SK-N-SH (cell line): ENCODE results near the gene PRELP. TPM values are rescaled to one million over a fixed set of nuclear protein-coding genes. Genes with fewer than 3 reads are reported as not detected.

Experiments
- CTCF ChIA-PET: fragments of 300-600, 350-600 bp; formaldehyde crosslinking; extraction: SDS; loops from one replicate; lab custom pipeline; 2021; lab: Yijun Ruan, JAX
- POLR2A ChIA-PET: fragments of 350-600 bp; sonication (Branson Sonifier 250); formaldehyde crosslinking; extraction: SDS; loops from one replicate; lab custom pipeline; 2020; ENCODE audit warnings: antibody characterized with exemption, inconsistent platforms; lab: Yijun Ruan, JAX
- DNase-seq: peaks from one replicate; pipeline ENCODE4 v3.0.0; 2012
- H2AFZ ChIP-seq: fragments of 200-600 bp; sonication (generic); 2 replicates; pipeline ENCODE4 v1.8.1; 2016; ENCODE audit warnings: antibody characterized with exemption, mild to moderate bottlenecking, low read depth
- H3F3A ChIP-seq: fragments of 200-600 bp; sonication (generic); replicated peaks from 2 replicates; pipeline ENCODE3; 2016; ENCODE audit warnings: antibody characterized with exemption, mild to moderate bottlenecking; ENCODE audit not compliant: insufficient read depth
- H3K27ac ChIP-seq, 2 experiments: fragments of 200-500 bp in 1 of 2; fragments of 200-600 bp in 1 of 2; sonication (Bioruptor generic) in 1 of 2; sonication (generic), shearing (Covaris generic) in 1 of 2; 2 replicates each; pipeline versions ENCODE4 v1.5.1 to v1.6.1; 2014 to 2016; ENCODE audit warnings: low read depth in 2 of 2, inconsistent platforms in 1 of 2, low read length in 1 of 2, mild to moderate bottlenecking in 1 of 2, mixed read lengths in 1 of 2
- H3K27me3 ChIP-seq: fragments of 200-600 bp; sonication (generic), shearing (Covaris generic); 2 replicates; pipeline ENCODE4 v1.6.1; 2016; ENCODE audit warnings: mixed run types; ENCODE audit not compliant: insufficient read depth
- H3K36me3 ChIP-seq, 2 experiments: fragments of 200-500 bp in 1 of 2; fragments of 200-600 bp in 1 of 2; sonication (Bioruptor generic) in 1 of 2; sonication (generic) in 1 of 2; replicated peaks in 1 of 2; 2 replicates each; pipeline versions ENCODE3 to v1.5.1; 2014 to 2016; ENCODE audit warnings: low read length in 1 of 2, mild to moderate bottlenecking in 1 of 2; ENCODE audit not compliant: insufficient read depth in 2 of 2, control insufficient read depth in 1 of 2
- H3K4me1 ChIP-seq, 2 experiments: fragments of 200-500 bp in 1 of 2; fragments of 200-600 bp in 1 of 2; sonication (Bioruptor generic) in 1 of 2; sonication (generic), shearing (Covaris generic) in 1 of 2; 2 replicates each; pipeline versions ENCODE4 v1.5.1 to v1.6.1; 2014 to 2016; ENCODE audit warnings: low read depth in 1 of 2, low read length in 1 of 2, mixed run types in 1 of 2; ENCODE audit not compliant: insufficient read depth in 2 of 2, control insufficient read depth in 1 of 2
- H3K4me2 ChIP-seq: fragments of 200-600 bp; sonication (generic), shearing (Covaris generic); 2 replicates; pipeline ENCODE4 v1.6.1; 2017; ENCODE audit warnings: mixed run types
- H3K4me3 ChIP-seq, 2 experiments: fragments of 200-500 bp in 1 of 2; fragments of 200-600 bp in 1 of 2; sonication (Bioruptor generic) in 1 of 2; sonication (generic), shearing (Covaris generic) in 1 of 2; 2 replicates each; pipeline versions ENCODE4 v1.5.1 to v1.8.1; 2014 to 2016; ENCODE audit warnings: low read depth in 2 of 2, inconsistent platforms in 1 of 2, low read length in 1 of 2, mild to moderate bottlenecking in 1 of 2, mixed read lengths in 1 of 2, moderate library complexity in 1 of 2
- H3K79me2 ChIP-seq: fragments of 200-600 bp; sonication (generic); 2 replicates; pipeline ENCODE4 v1.8.1; 2017; ENCODE audit warnings: mild to moderate bottlenecking; ENCODE audit not compliant: insufficient read depth
- H3K9ac ChIP-seq: fragments of 200-600 bp; sonication (generic); 2 replicates; pipeline ENCODE4 v1.6.1; 2017; ENCODE audit warnings: mixed run types
- H3K9me2 ChIP-seq: fragments of 200-600 bp; sonication (generic); 2 replicates; pipeline ENCODE4 v1.6.1; 2017; ENCODE audit warnings: mixed run types
- H3K9me3 ChIP-seq: fragments of 200-600 bp; sonication (generic); 2 replicates; pipeline ENCODE4 v1.6.1; 2017; ENCODE audit warnings: mixed run types, mild to moderate bottlenecking, moderate library complexity
- H4K20me1 ChIP-seq: fragments of 200-600 bp; sonication (generic); 2 replicates; pipeline ENCODE4 v1.6.1; 2017; ENCODE audit warnings: mild to moderate bottlenecking, mixed run types; ENCODE audit not compliant: insufficient read depth
- CTCF ChIP-seq: fragments of 200-600 bp; sonication (generic); IDR thresholded peaks from 2 replicates; pipeline ENCODE4 v1.6.1; 2017; ENCODE audit warnings: antibody characterized with exemption, mild to moderate bottlenecking, moderate library complexity
- EZH2phosphoT487 ChIP-seq: fragments of 200-600 bp; sonication (generic); IDR thresholded peaks from 2 replicates; pipeline ENCODE4 v1.6.1; 2017; ENCODE audit warnings: low read depth, mixed run types, mild to moderate bottlenecking, antibody characterized with exemption, moderate library complexity, borderline replicate concordance
- FOXJ3 ChIP-seq: sonication (generic); formaldehyde crosslinking; IDR thresholded peaks from 2 replicates; pipeline ENCODE4 v1.5.1; 2020; ENCODE audit warnings: mild to moderate bottlenecking, missing genetic modification reagents
- FOXM1 ChIP-seq: IDR thresholded peaks from 2 replicates; pipeline ENCODE4 v1.4.0; 2012; ENCODE audit warnings: low read depth, mild to moderate bottlenecking
- GABPA ChIP-seq: IDR thresholded peaks from 2 replicates; pipeline ENCODE4 v1.4.0; 2012; ENCODE audit warnings: low read depth, mild to moderate bottlenecking
- GATA2 ChIP-seq: sonication (generic); formaldehyde crosslinking; IDR thresholded peaks from 2 replicates; pipeline ENCODE4 v1.5.0; 2020; ENCODE audit warnings: mild to moderate bottlenecking, missing genetic modification reagents
- MAX ChIP-seq: IDR thresholded peaks from 2 replicates; pipeline ENCODE4 v1.4.0; 2012; ENCODE audit warnings: low read depth
- MXI1 ChIP-seq: IDR thresholded peaks from 2 replicates; pipeline ENCODE4 v1.6.1; 2012; ENCODE audit warnings: mild to moderate bottlenecking, low read depth, low read length, improper control_type of control experiment
- PBX3 ChIP-seq: IDR thresholded peaks from 2 replicates; pipeline ENCODE4; 2012
- POLR2AphosphoS5 ChIP-seq: IDR thresholded peaks from 2 replicates; pipeline ENCODE4 v1.6.1; 2012; ENCODE audit warnings: low read depth, low read length
- RAD21 ChIP-seq: IDR thresholded peaks from 2 replicates; pipeline ENCODE4 v1.6.1; 2012; ENCODE audit warnings: mild to moderate bottlenecking, low read length
- RCOR1 ChIP-seq: fragments of 150-350 bp; IDR thresholded peaks from 2 replicates; pipeline ENCODE4 v1.6.1; 2017; ENCODE audit warnings: antibody characterized with exemption, low read length
- REST ChIP-seq: IDR thresholded peaks from 2 replicates; pipeline ENCODE4 v1.6.1; 2012; ENCODE audit warnings: mild to moderate bottlenecking, low read depth, low read length, moderate library complexity
- RFX5 ChIP-seq: IDR thresholded peaks from 2 replicates; pipeline ENCODE4 v1.6.1; 2012; ENCODE audit warnings: mild to moderate bottlenecking, improper control_type of control experiment, low read length
- RXRA ChIP-seq: IDR thresholded peaks from 2 replicates; pipeline ENCODE4 v1.4.0; 2012; ENCODE audit warnings: low read depth, mild to moderate bottlenecking, borderline replicate concordance
- YY1 ChIP-seq: IDR thresholded peaks from 2 replicates; pipeline ENCODE4 v1.4.0; 2012; ENCODE audit warnings: low read depth, mild to moderate bottlenecking
- WGBS: methylation state at CpG from one replicate; pipeline ENCODE4 v1.1.6; 2017; ENCODE audit warnings: low lambda C conversion rate; 5-methylcytosine and 5-hydroxymethylcytosine counted together
- polyA plus RNA-seq, 3 experiments: library from polyadenylated mRNA; depleted of rRNA; stranded (reverse); fragments of >200 nt; gene quantifications; 2 replicates each; pipeline ENCODE4 v1.2.3, GENCODE V29; 2012

PRELP gene
- polyA plus RNA-seq, 1 of the 3 experiments (the other 2 are of a cell fraction) = 0.48 TPM

- DNase-seq = no peak
- Histone ChIP-seq H4K20me1 (no peaks in the 10 kb centered on the region), H3K9me2 (no peaks in the 10 kb centered on the region), H3K9me3 (no peaks in the 10 kb centered on the region), H3F3A (peaks cover 10% of the 10 kb centered on the region), H3K27me3 (no peaks in the 10 kb centered on the region), H3K4me3 (no peak overlapping the region), H2AFZ (no peak overlapping the region), H3K4me1 (peaks cover 14 to 15% of the 10 kb centered on the region in 2 experiments; a peak in 2 of 4 replicates), H3K36me3 (no peaks in the 10 kb centered on the region), H3K79me2 (no peaks in the 10 kb centered on the region), H3K27ac (no peak overlapping the region), H3K4me2 (no peak overlapping the region), H3K9ac (no peak overlapping the region)
- TF ChIP-seq MAX (no peak), FOXJ3 (no peak), MXI1 (no peak), CTCF (no peak), RCOR1 (no peak), PBX3 (no peak), GATA2 (no peak), FOXM1 (no peak)
- 83% methylated on average over 9 of the region's 9 CpGs for WGBS
- ChIA-PET POLR2A (interaction anchor here (0.6 to 1.3 kb wide), 2 partner anchors 12 to 198 kb away, joined by 3 to 4 read pairs; no protein-coding TSS in a partner anchor), CTCF (interaction anchor here (1.0 to 19.8 kb wide), 11 partner anchors 10 to 436 kb away, joined by 3 to 351 read pairs (median 5); no protein-coding TSS in a partner anchor)
Observed at GRCh38 chr1:203476216-203476814, 709 bp downstream of the PRELP start.

- H3K9me3 ChIP-seq = no peaks in the 10 kb centered on the region
- H3K4me1 ChIP-seq = peaks cover 15 to 18% of the 10 kb centered on the region in 2 experiments; a peak in 2 of 4 replicates
- H3K4me2 ChIP-seq = no peak overlapping the region
- no peak overlapping the region for H3K4me3 ChIP-seq
- POLR2A ChIA-PET = no interaction called here
- no peaks in the 10 kb centered on the region for H3K27me3 ChIP-seq
- H3K79me2 ChIP-seq = no peaks in the 10 kb centered on the region
- no peak overlapping the region for H3K27ac ChIP-seq
- no peak overlapping the region for H3K9ac ChIP-seq
- no peak for DNase-seq
- no peaks in the 10 kb centered on the region for H3K9me2 ChIP-seq
- CTCF ChIA-PET = interaction anchor here (0.8 to 19.8 kb wide), 8 partner anchors 11 to 211 kb away, joined by 3 to 351 read pairs (median 6); partner anchors contain the start of gene OPTC
- H2AFZ ChIP-seq = no peak overlapping the region
- WGBS = 94% methylated on average over 3 of the region's 3 CpGs
- H3K36me3 ChIP-seq = no peaks in the 10 kb centered on the region
- H3F3A ChIP-seq = peaks cover 16% of the 10 kb centered on the region
- no peaks in the 10 kb centered on the region for H4K20me1 ChIP-seq
- TF ChIP-seq RXRA = no peak
- no peak for TF ChIP-seq RCOR1
- TF ChIP-seq REST = no peak
- TF ChIP-seq CTCF = no peak
- no peak for TF ChIP-seq RFX5
- no peak for TF ChIP-seq GABPA
- no peak for TF ChIP-seq YY1
- TF ChIP-seq POLR2AphosphoS5 = no peak
- TF ChIP-seq EZH2phosphoT487 = no peak
- TF ChIP-seq RAD21 = no peak
Observed at GRCh38 chr1:203477748-203478147, 2.1 kb downstream of the PRELP start.
